ENCODE measurements around the gene SGSM2.

SGSM2 gene

GRCh38 chr17:2406271-2406902 lies 69.1 kb downstream of the SGSM2 start:
- TF ChIP-seq SIN3A (IDR thresholded peaks at IDR 0.05; ENCODE audit: borderline replicate concordance, insufficient read depth, low read length): no peak
- TF ChIP-seq REST (IDR thresholded peaks at IDR 0.05; ENCODE audit: insufficient read depth in 1 of 2, low read depth in 2 of 2, low read length in 2 of 2): no peak
- TF ChIP-seq TAF1 (IDR thresholded peaks at IDR 0.05; ENCODE audit: borderline replicate concordance, insufficient read depth, low read length): no peak
- TF ChIP-seq FOXP2 (optimal IDR thresholded peaks at IDR 0.05; ENCODE audit: borderline replicate concordance, extremely low read depth, extremely low read length, insufficient read depth): no peak
- TF ChIP-seq POLR2AphosphoS5 (IDR thresholded peaks at IDR 0.05; ENCODE audit: low read depth, low read length): no peak

GRCh38 chr17:2406903-2407790 lies 69.8 kb downstream of the SGSM2 start:
- TF ChIP-seq SIN3A (IDR thresholded peaks at IDR 0.05; ENCODE audit: borderline replicate concordance, insufficient read depth, low read length) (no peak), POLR2AphosphoS5 (IDR thresholded peaks at IDR 0.05; ENCODE audit: low read depth, low read length) (no peak), FOXP2 (optimal IDR thresholded peaks at IDR 0.05; ENCODE audit: borderline replicate concordance, extremely low read depth, extremely low read length, insufficient read depth) (no peak), REST (IDR thresholded peaks at IDR 0.05; ENCODE audit: insufficient read depth in 1 of 2, low read depth in 2 of 2, low read length in 2 of 2) (no peak), TAF1 (IDR thresholded peaks at IDR 0.05; ENCODE audit: borderline replicate concordance, insufficient read depth, low read length) (no peak)

GRCh38 chr17:2410951-2411350 lies 73.7 kb downstream of the SGSM2 start:
- TF ChIP-seq REST (IDR thresholded peaks at IDR 0.05; ENCODE audit: insufficient read depth in 1 of 2, low read depth in 2 of 2, low read length in 2 of 2): no peak
- TF ChIP-seq POLR2AphosphoS5 (IDR thresholded peaks at IDR 0.05; ENCODE audit: low read depth, low read length): no peak
- no peak for TF ChIP-seq SIN3A (IDR thresholded peaks at IDR 0.05; ENCODE audit: borderline replicate concordance, insufficient read depth, low read length)
- TF ChIP-seq FOXP2 (optimal IDR thresholded peaks at IDR 0.05; ENCODE audit: borderline replicate concordance, extremely low read depth, extremely low read length, insufficient read depth): no peak
- TF ChIP-seq TAF1 (IDR thresholded peaks at IDR 0.05; ENCODE audit: borderline replicate concordance, insufficient read depth, low read length): no peak

- no peak for TF ChIP-seq POLR2AphosphoS5 (IDR thresholded peaks at IDR 0.05; ENCODE audit: low read depth, low read length)
- TF ChIP-seq SIN3A (IDR thresholded peaks at IDR 0.05; ENCODE audit: borderline replicate concordance, insufficient read depth, low read length): no peak
- TF ChIP-seq REST (IDR thresholded peaks at IDR 0.05; ENCODE audit: insufficient read depth in 1 of 2, low read depth in 2 of 2, low read length in 2 of 2): no peak
- TF ChIP-seq TAF1 (IDR thresholded peaks at IDR 0.05; ENCODE audit: borderline replicate concordance, insufficient read depth, low read length): no peak
- TF ChIP-seq FOXP2 (optimal IDR thresholded peaks at IDR 0.05; ENCODE audit: borderline replicate concordance, extremely low read depth, extremely low read length, insufficient read depth): no peak
These were observed 75.3 kb downstream of the SGSM2 start for GRCh38 chr17:2412561-2413021.
